H9 (cell line): ENCODE measurements around the gene IFNA13. TPM values are rescaled to one million over a fixed set of nuclear protein-coding genes. Genes with fewer than 3 reads are reported as not detected.

Experiments
- DNase-seq: peaks from one replicate; pipeline ENCODE4 v3.0.0-alpha.2; 2017
- H2AFZ ChIP-seq: one replicate; pipeline ENCODE4 v1.6.1; 2013; ENCODE audit warnings: mild to moderate bottlenecking, low read length, control low read depth, moderate library complexity
- H2AK5ac ChIP-seq: 2 replicates; pipeline ENCODE4 v1.6.1; 2013; ENCODE audit warnings: low read length, control low read depth, mixed read lengths; ENCODE audit not compliant: insufficient read length
- H2BK120ac ChIP-seq: one replicate; pipeline ENCODE4 v1.6.1; 2013; ENCODE audit warnings: low read depth, mild to moderate bottlenecking, low read length, control low read depth, inconsistent platforms; ENCODE audit not compliant: poor library complexity, severe bottlenecking
- H2BK12ac ChIP-seq: 2 replicates; pipeline ENCODE4 v1.6.1; 2013; ENCODE audit warnings: low read length, control low read depth, mixed read lengths, low read depth; ENCODE audit not compliant: insufficient read length
- H2BK15ac ChIP-seq: 2 replicates; pipeline ENCODE4 v1.6.1; 2013; ENCODE audit warnings: low read depth, low read length, control low read depth
- H2BK20ac ChIP-seq: one replicate; pipeline ENCODE4 v1.6.1; 2013; ENCODE audit warnings: low read depth, mild to moderate bottlenecking, low read length, control low read depth, inconsistent platforms; ENCODE audit not compliant: poor library complexity, severe bottlenecking
- H2BK5ac ChIP-seq: 2 replicates; pipeline ENCODE4 v1.6.1; 2013; ENCODE audit warnings: low read length, control low read depth, mixed read lengths; ENCODE audit not compliant: insufficient read length
- H3K14ac ChIP-seq: 2 replicates; pipeline ENCODE4 v1.6.1; 2013; ENCODE audit warnings: low read length, control low read depth; ENCODE audit not compliant: insufficient read depth
- H3K18ac ChIP-seq: 2 replicates; pipeline ENCODE4 v1.6.1; 2013; ENCODE audit warnings: low read depth, mild to moderate bottlenecking, mixed read lengths, low read length, control low read depth; ENCODE audit not compliant: insufficient read length
- H3K23ac ChIP-seq: 2 replicates; pipeline ENCODE4 v1.6.1; 2013; ENCODE audit warnings: low read length, control low read depth, mixed read lengths, low read depth; ENCODE audit not compliant: insufficient read length
- H3K23me2 ChIP-seq: 2 replicates; pipeline ENCODE4 v1.6.1; 2013; ENCODE audit warnings: low read depth, mild to moderate bottlenecking, mixed read lengths, low read length, control low read depth; ENCODE audit not compliant: insufficient read length, poor library complexity, severe bottlenecking
- H3K27ac ChIP-seq: 2 replicates; pipeline ENCODE4 v1.5.1; 2013; ENCODE audit warnings: low read length, control low read depth, mixed read lengths, low read depth; ENCODE audit not compliant: insufficient read length
- H3K27me3 ChIP-seq: 2 replicates; pipeline ENCODE4 v1.6.1; 2013; ENCODE audit warnings: low read length, control low read depth, inconsistent platforms; ENCODE audit not compliant: insufficient read depth
- H3K4ac ChIP-seq: 2 replicates; pipeline ENCODE4 v1.6.1; 2013; ENCODE audit warnings: low read depth, mild to moderate bottlenecking, control low read depth, inconsistent platforms, low read length, moderate library complexity
- H3K4me1 ChIP-seq: 2 replicates; pipeline ENCODE4 v1.6.1; 2013; ENCODE audit warnings: low read length, control low read depth, inconsistent platforms; ENCODE audit not compliant: insufficient read depth
- H3K4me2 ChIP-seq: 2 replicates; pipeline ENCODE4 v1.6.1; 2013; ENCODE audit warnings: low read length, control low read depth, mixed read lengths; ENCODE audit not compliant: insufficient read length, insufficient read depth
- H3K56ac ChIP-seq: 2 replicates; pipeline ENCODE4 v1.6.1; 2013; ENCODE audit warnings: low read depth, mild to moderate bottlenecking, mixed read lengths, low read length, control low read depth; ENCODE audit not compliant: insufficient read length
- H3K79me1 ChIP-seq: 2 replicates; pipeline ENCODE4 v1.6.1; 2013; ENCODE audit warnings: low read depth, mild to moderate bottlenecking, moderate library complexity, low read length, control low read depth, inconsistent platforms; ENCODE audit not compliant: insufficient read depth, poor library complexity, severe bottlenecking
- H3K79me2 ChIP-seq: 2 replicates; pipeline ENCODE4 v1.6.1; 2013; ENCODE audit warnings: low read length, control low read depth, inconsistent platforms; ENCODE audit not compliant: insufficient read depth
- H3K9ac ChIP-seq: 2 replicates; pipeline ENCODE4 v1.6.1; 2013; ENCODE audit warnings: low read length, control low read depth, mixed read lengths; ENCODE audit not compliant: insufficient read length; ENCODE audit errors: extremely low read depth
- H3K9me3 ChIP-seq: one replicate; pipeline ENCODE4 v1.6.1; 2013; ENCODE audit warnings: low read depth, low read length, inconsistent platforms; ENCODE audit not compliant: control insufficient read depth
- H3T11ph ChIP-seq: one replicate; pipeline ENCODE4 v1.6.1; 2013; ENCODE audit warnings: mild to moderate bottlenecking, low read length, control low read depth, inconsistent platforms
- H4K20me1 ChIP-seq: one replicate; pipeline ENCODE4 v1.6.1; 2013; ENCODE audit not compliant: control insufficient read depth, insufficient read length, insufficient read depth
- H4K5ac ChIP-seq: 2 replicates; pipeline ENCODE4 v1.6.1; 2013; ENCODE audit warnings: low read depth, mild to moderate bottlenecking, mixed read lengths, low read length, control low read depth; ENCODE audit not compliant: insufficient read length
- H4K8ac ChIP-seq: replicated peaks from 2 replicates; pipeline ENCODE4 v1.6.1; 2013; ENCODE audit warnings: low read length, control low read depth, mixed read lengths, low read depth; ENCODE audit not compliant: insufficient read length
- H4K91ac ChIP-seq: 2 replicates; pipeline ENCODE4 v1.6.1; 2013; ENCODE audit warnings: low read depth, mild to moderate bottlenecking, moderate library complexity, mixed read lengths, low read length, control low read depth; ENCODE audit not compliant: insufficient read length
- H3K27ac Mint-ChIP-seq, 3 experiments: 2 replicates in 2 of 3; 3 replicates in 1 of 3; pipeline ENCODE4 v1.8.0; 2020 to 2021; ENCODE audit warnings: mixed read lengths in 3 of 3, mild to moderate bottlenecking in 1 of 3, moderate library complexity in 1 of 3
- H3K27me3 Mint-ChIP-seq: 2 replicates; pipeline ENCODE4 v1.8.0; 2021; ENCODE audit warnings: low read depth, mild to moderate bottlenecking, moderate library complexity, mixed read lengths
- H3K36me3 Mint-ChIP-seq, 3 experiments: 2 replicates in 2 of 3; 3 replicates in 1 of 3; pipeline ENCODE4 v1.8.0; 2020 to 2021; ENCODE audit warnings: low read depth in 3 of 3, mixed read lengths in 3 of 3; ENCODE audit not compliant: insufficient read depth in 1 of 3
- H3K4me1 Mint-ChIP-seq, 2 experiments: 2 replicates each; pipeline ENCODE4 v1.8.0; 2020; ENCODE audit warnings: mixed read lengths in 2 of 2
- H3K4me3 Mint-ChIP-seq, 2 experiments: 2 replicates in 1 of 2; 3 replicates in 1 of 2; pipeline ENCODE4 v1.8.0; 2020 to 2021; ENCODE audit warnings: mild to moderate bottlenecking in 2 of 2, mixed read lengths in 2 of 2, moderate library complexity in 1 of 2
- H3K9me3 Mint-ChIP-seq, 2 experiments: 2 replicates in 1 of 2; 3 replicates in 1 of 2; pipeline ENCODE4 v1.8.0; 2020; ENCODE audit warnings: mild to moderate bottlenecking in 2 of 2, mixed read lengths in 2 of 2, moderate library complexity in 1 of 2
- WGBS: extraction: QIAGEN DNeasy Blood & Tissue Kit; methylation state at CpG from one replicate; pipeline ENCODE4 v1.1.7; 2013; ENCODE audit warnings: missing lambda C conversion rate, low lambda C conversion rate, mixed read lengths; ENCODE audit not compliant: insufficient read length; ENCODE audit errors: extremely low coverage; 5-methylcytosine and 5-hydroxymethylcytosine counted together
- total RNA-seq: library from RNA; stranded (reverse); gene quantifications from 2 replicates; pipeline ENCODE4 v1.2.1, GENCODE V29; 2021
- TF ChIP-seq, protein P1 (sequence below): fragments of 200-600 bp; sonication (generic); conservative IDR thresholded peaks from 3 replicates; pipeline ENCODE4 v1.8.0; 2021; ENCODE audit warnings: antibody characterized with exemption, mild to moderate bottlenecking

Gene IFNA13
- total RNA-seq, 1 experiment from 2014 or later: not detected

- peak; percentile 77 for DNase-seq
- Mint-ChIP-seq H3K27ac (no peak overlapping the region), H3K4me3 (peak overlapping the region; percentile 73 to 89), H3K27me3 (peaks cover 71% of the 10 kb centered on the region), H3K9me3 (no peaks in the 10 kb centered on the region), H3K4me1 (peaks cover 5 to 6% of the 10 kb centered on the region in 2 experiments), H3K36me3 (no peaks in the 10 kb centered on the region)
- no peak overlapping the region for H2BK15ac ChIP-seq
- no peak overlapping the region for H3K14ac ChIP-seq
- H3K79me1 ChIP-seq: no peaks in the 10 kb centered on the region
- no peak overlapping the region for H4K91ac ChIP-seq
- H3K27ac ChIP-seq: no peak overlapping the region
- H3K9me3 ChIP-seq: no peaks in the 10 kb centered on the region
- H3K4me2 ChIP-seq: peak overlapping the region; percentile 51
- no CpG with 5 or more reads among the region's 53 CpGs for WGBS
- H3K56ac ChIP-seq: no peak overlapping the region
- H3K27me3 ChIP-seq: peaks cover 6% of the 10 kb centered on the region; the same call in 1 of the 2 replicates
- H2BK5ac ChIP-seq: no peak overlapping the region
- no peak overlapping the region for H2BK12ac ChIP-seq
- no peaks in the 10 kb centered on the region for H3K4me1 ChIP-seq
- H3K23me2 ChIP-seq: no peaks in the 10 kb centered on the region
- no peak overlapping the region for H4K5ac ChIP-seq
- no peak overlapping the region for H3K9ac ChIP-seq
- H3K23ac ChIP-seq: no peak overlapping the region
- no peak overlapping the region for H2BK20ac ChIP-seq
- no peak overlapping the region for H2BK120ac ChIP-seq
- no peak overlapping the region for H3K4ac ChIP-seq
- H4K8ac ChIP-seq: no peak overlapping the region
- no peak overlapping the region for H3T11ph ChIP-seq
- no peak overlapping the region for H2AK5ac ChIP-seq
- no peaks in the 10 kb centered on the region for H3K79me2 ChIP-seq
- TF ChIP-seq, protein P1, sequence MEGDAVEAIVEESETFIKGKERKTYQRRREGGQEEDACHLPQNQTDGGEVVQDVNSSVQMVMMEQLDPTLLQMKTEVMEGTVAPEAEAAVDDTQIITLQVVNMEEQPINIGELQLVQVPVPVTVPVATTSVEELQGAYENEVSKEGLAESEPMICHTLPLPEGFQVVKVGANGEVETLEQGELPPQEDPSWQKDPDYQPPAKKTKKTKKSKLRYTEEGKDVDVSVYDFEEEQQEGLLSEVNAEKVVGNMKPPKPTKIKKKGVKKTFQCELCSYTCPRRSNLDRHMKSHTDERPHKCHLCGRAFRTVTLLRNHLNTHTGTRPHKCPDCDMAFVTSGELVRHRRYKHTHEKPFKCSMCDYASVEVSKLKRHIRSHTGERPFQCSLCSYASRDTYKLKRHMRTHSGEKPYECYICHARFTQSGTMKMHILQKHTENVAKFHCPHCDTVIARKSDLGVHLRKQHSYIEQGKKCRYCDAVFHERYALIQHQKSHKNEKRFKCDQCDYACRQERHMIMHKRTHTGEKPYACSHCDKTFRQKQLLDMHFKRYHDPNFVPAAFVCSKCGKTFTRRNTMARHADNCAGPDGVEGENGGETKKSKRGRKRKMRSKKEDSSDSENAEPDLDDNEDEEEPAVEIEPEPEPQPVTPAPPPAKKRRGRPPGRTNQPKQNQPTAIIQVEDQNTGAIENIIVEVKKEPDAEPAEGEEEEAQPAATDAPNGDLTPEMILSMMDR: peak; percentile 36; the same call in 2 of the 3 replicates
- H4K20me1 ChIP-seq: no peaks in the 10 kb centered on the region
- H2AFZ ChIP-seq: no peak overlapping the region
- H3K18ac ChIP-seq: no peak overlapping the region
Observed at GRCh38 chr9:21402386-21403251, 34.8 kb upstream of the IFNA13 start.
